PC-3 (cell line): Measurements from ENCODE around the gene MRTFA. TPM values are rescaled to one million over a fixed set of nuclear protein-coding genes. Genes with fewer than 3 reads are reported as not detected.

Experiments
- ATAC-seq: fragments of 200-7000 bp; cut with Tn5 transposase; 2 replicates; pipeline ENCODE4 v1.9.1; 2020; ENCODE audit warnings: mild to moderate bottlenecking, moderate library complexity
- BruUV-seq: library from RNA; stranded (reverse); fragments of 400-500 nt; replicated peaks from 2 replicates; lab custom pipeline; 2021; lab: Mats Ljungman, UMichigan
- CTCF ChIA-PET: fragments of 300-600 bp; sonication (Branson Sonifier 250); formaldehyde crosslinking; loops from one replicate; lab custom pipeline; 2022; ENCODE audit warnings: antibody characterized with exemption; lab: Charles Lee
- POLR2A ChIA-PET: fragments of 300-600 bp; sonication (Branson Sonifier 250); formaldehyde crosslinking; loops from one replicate; lab custom pipeline; 2022; ENCODE audit warnings: antibody characterized with exemption; ENCODE audit not compliant: unreplicated experiment; lab: Charles Lee
- DNase-seq: peaks from one replicate; pipeline ENCODE4 v3.0.0-alpha.2; 2015
- H2AFZ ChIP-seq: fragments of 300-600 bp; sonication (generic); 2 replicates; pipeline ENCODE4 v1.6.0; 2016; ENCODE audit warnings: antibody characterized with exemption, low read length
- H3F3A ChIP-seq: fragments of 300-600 bp; sonication (generic); one replicate; pipeline ENCODE4 v1.6.0; 2017; ENCODE audit warnings: antibody characterized with exemption, low read length, control low read depth, mild to moderate bottlenecking; ENCODE audit not compliant: unreplicated experiment
- H3K27ac ChIP-seq: fragments of 300-600 bp; sonication (generic); 2 replicates; pipeline ENCODE4 v1.5.1; 2016; ENCODE audit warnings: mild to moderate bottlenecking, low read length
- H3K27me3 ChIP-seq: fragments of 300-600 bp; sonication (generic); 2 replicates; pipeline ENCODE4 v1.6.1; 2016; ENCODE audit warnings: low read length, mixed read lengths
- H3K36me3 ChIP-seq: fragments of 300-600 bp; sonication (generic); 2 replicates; pipeline ENCODE4 v1.6.1; 2016; ENCODE audit warnings: low read depth, mixed run types, low read length, mixed read lengths
- H3K4me1 ChIP-seq: fragments of 300-600 bp; sonication (generic); 2 replicates; pipeline ENCODE4 v1.5.1; 2016; ENCODE audit warnings: low read length; ENCODE audit not compliant: insufficient read depth
- H3K4me2 ChIP-seq: fragments of 300-600 bp; sonication (generic); 2 replicates; pipeline ENCODE4 v1.6.0; 2016; ENCODE audit warnings: low read length
- H3K4me3 ChIP-seq: fragments of 300-600 bp; sonication (generic); 2 replicates; pipeline ENCODE4 v1.5.1; 2016; ENCODE audit warnings: mild to moderate bottlenecking, low read length, mixed read lengths
- H3K79me2 ChIP-seq: fragments of 300-600 bp; sonication (generic); 2 replicates; pipeline ENCODE4 v1.6.1; 2017; ENCODE audit warnings: low read length, mixed read lengths
- H3K9ac ChIP-seq: fragments of 300-600 bp; sonication (generic); 2 replicates; pipeline ENCODE4 v1.6.0; 2016; ENCODE audit warnings: mild to moderate bottlenecking, low read length
- H3K9me2 ChIP-seq: fragments of 300-600 bp; sonication (generic); replicated peaks from 2 replicates; pipeline ENCODE4 v1.6.1; 2016; ENCODE audit warnings: mixed run types, low read length, mixed read lengths
- H3K9me3 ChIP-seq: fragments of 300-600 bp; sonication (generic); 2 replicates; pipeline ENCODE4 v1.6.1; 2016; ENCODE audit warnings: low read length, mixed read lengths
- H4K20me1 ChIP-seq: fragments of 300-600 bp; sonication (generic); 2 replicates; pipeline ENCODE4 v1.6.1; 2016; ENCODE audit warnings: low read length, mixed read lengths
- EZH2 ChIP-seq: fragments of 300-600 bp; sonication (generic); IDR thresholded peaks from one replicate; pipeline ENCODE4 v1.6.1; 2017; ENCODE audit warnings: antibody characterized with exemption, mild to moderate bottlenecking, low read length; ENCODE audit not compliant: unreplicated experiment
- EZH2phosphoT487 ChIP-seq: fragments of 300-600 bp; sonication (generic); IDR thresholded peaks from 2 replicates; pipeline ENCODE4 v1.6.1; 2018; ENCODE audit warnings: mild to moderate bottlenecking, antibody characterized with exemption, low read length, borderline replicate concordance
- intact Hi-C: fragments of 100-400 bp; cut with micrococcal nuclease; formaldehyde crosslinking; loops from 2 replicates; pipeline ENCODE4 v1.9.0; 2023
- total RNA-seq: library from RNA; depleted of rRNA; stranded (reverse); fragments of >200 nt; gene quantifications from 2 replicates; pipeline ENCODE4 v1.2.3, GENCODE V29; 2014
- TF ChIP-seq, protein P1 (sequence below): fragments of 300-600 bp; sonication (generic); conservative IDR thresholded peaks from 2 replicates; pipeline ENCODE4 v1.5.1; 2017; ENCODE audit warnings: antibody characterized with exemption, low read depth, mild to moderate bottlenecking, low read length

Gene MRTFA
- total RNA-seq, 1 experiment from 2014 or later: 32.6 TPM

DNA sequence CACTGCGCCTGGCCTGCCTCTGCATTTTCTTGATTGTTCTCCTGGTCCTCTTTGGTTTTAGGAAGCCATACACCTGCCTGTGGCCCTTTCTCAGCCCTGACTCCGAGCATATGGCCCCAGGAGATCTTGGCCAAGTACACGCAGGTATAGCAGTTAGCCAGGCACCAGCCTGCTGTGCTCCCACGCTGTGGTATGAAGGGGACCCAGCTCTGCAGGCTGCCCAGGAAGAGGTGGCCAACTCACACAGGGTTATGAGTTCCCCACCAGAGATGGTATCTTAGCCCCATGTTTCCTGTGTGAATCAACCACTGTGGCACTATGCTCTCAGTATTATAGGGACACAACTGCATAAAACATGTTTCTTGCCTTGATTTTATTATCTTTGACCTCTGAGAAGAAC, 235.0 kb downstream of the MRTFA start:
- no peaks in the 10 kb centered on the region for H3K9me3 ChIP-seq
- H3K4me3 ChIP-seq: no peak overlapping the region
- peaks cover 10% of the 10 kb centered on the region for H3K4me1 ChIP-seq
- no TSS peak for BruUV-seq
- H3K27ac ChIP-seq: no peak overlapping the region
- no peaks in the 10 kb centered on the region for H3F3A ChIP-seq
- no peaks in the 10 kb centered on the region for H3K27me3 ChIP-seq
- no peaks in the 10 kb centered on the region for H4K20me1 ChIP-seq
- CTCF ChIA-PET: no interaction called here
- H3K36me3 ChIP-seq: peaks cover 1% of the 10 kb centered on the region; the same call in 1 of the 2 replicates
- no peak overlapping the region for H3K9ac ChIP-seq
- POLR2A ChIA-PET: no interaction called here
- DNase-seq: no peak
- no peak overlapping the region for H3K4me2 ChIP-seq
- ATAC-seq: no peak
- no peaks in the 10 kb centered on the region for H3K9me2 ChIP-seq
- intact Hi-C loops: no loop called here
- TF ChIP-seq EZH2phosphoT487 (no peak), EZH2 (no peak)
- TF ChIP-seq, protein P1, sequence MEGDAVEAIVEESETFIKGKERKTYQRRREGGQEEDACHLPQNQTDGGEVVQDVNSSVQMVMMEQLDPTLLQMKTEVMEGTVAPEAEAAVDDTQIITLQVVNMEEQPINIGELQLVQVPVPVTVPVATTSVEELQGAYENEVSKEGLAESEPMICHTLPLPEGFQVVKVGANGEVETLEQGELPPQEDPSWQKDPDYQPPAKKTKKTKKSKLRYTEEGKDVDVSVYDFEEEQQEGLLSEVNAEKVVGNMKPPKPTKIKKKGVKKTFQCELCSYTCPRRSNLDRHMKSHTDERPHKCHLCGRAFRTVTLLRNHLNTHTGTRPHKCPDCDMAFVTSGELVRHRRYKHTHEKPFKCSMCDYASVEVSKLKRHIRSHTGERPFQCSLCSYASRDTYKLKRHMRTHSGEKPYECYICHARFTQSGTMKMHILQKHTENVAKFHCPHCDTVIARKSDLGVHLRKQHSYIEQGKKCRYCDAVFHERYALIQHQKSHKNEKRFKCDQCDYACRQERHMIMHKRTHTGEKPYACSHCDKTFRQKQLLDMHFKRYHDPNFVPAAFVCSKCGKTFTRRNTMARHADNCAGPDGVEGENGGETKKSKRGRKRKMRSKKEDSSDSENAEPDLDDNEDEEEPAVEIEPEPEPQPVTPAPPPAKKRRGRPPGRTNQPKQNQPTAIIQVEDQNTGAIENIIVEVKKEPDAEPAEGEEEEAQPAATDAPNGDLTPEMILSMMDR: no peak
- H2AFZ ChIP-seq: no peak overlapping the region
- no peaks in the 10 kb centered on the region for H3K79me2 ChIP-seq

DNA sequence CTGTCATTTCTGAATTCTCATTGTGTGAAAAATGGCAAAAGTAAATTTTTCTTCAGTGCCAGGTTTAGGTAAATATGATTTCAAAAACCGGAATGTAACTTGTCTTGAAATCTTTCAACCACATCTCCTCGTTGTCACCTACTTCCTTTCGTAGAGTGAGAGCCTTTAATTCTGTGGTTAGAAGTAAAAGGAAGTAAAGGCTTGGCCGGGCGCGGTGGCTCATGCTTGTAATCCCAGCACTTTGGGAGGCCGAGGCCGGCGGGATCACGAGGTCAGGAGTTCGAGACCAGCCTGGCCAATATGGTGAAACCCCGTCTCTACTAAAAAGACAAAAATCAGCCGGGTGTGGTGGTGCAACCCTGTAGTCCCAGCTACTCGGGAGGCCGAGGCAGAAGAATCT, 236.4 kb downstream of the MRTFA start:
- DNase-seq: no peak
- no peaks in the 10 kb centered on the region for H3K27me3 ChIP-seq
- no peak overlapping the region for H3K9ac ChIP-seq
- H2AFZ ChIP-seq: no peak overlapping the region
- no TSS peak for BruUV-seq
- no peak overlapping the region for H3K27ac ChIP-seq
- ChIA-PET POLR2A (no interaction called here), CTCF (no interaction called here)
- H3K9me2 ChIP-seq: no peaks in the 10 kb centered on the region
- H3K4me2 ChIP-seq: no peak overlapping the region
- no peak overlapping the region for H3K4me3 ChIP-seq
- ATAC-seq: no peak
- no peaks in the 10 kb centered on the region for H3K9me3 ChIP-seq
- peaks cover 15% of the 10 kb centered on the region for H3K4me1 ChIP-seq
- TF ChIP-seq, protein P1: no peak
- TF ChIP-seq EZH2phosphoT487 (no peak), EZH2 (no peak)
- H3F3A ChIP-seq: no peaks in the 10 kb centered on the region
- no peaks in the 10 kb centered on the region for H3K79me2 ChIP-seq
- intact Hi-C loops: no loop called here
- no peaks in the 10 kb centered on the region for H4K20me1 ChIP-seq
- H3K36me3 ChIP-seq: no peaks in the 10 kb centered on the region

DNA sequence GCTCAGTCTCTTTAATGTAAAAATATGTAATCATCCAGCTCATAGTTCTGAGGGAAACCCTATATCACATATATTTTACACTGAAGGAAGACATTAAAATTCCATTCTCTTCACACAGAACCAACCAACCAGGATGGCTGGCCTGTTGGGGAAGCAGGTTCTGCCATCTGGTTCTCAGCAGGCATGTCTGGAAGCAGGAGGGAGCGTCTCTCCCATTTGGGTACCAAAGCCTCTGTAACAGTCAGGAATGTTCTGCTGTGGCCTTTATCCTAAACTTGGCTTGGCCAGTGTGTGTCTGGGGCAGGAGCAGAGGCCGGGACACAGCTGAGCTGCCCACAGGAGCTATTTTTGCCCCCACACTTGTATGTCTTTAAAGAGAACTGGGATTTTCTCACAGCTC, 236.9 kb downstream of the MRTFA start:
- H3K27ac ChIP-seq: no peak overlapping the region
- BruUV-seq: no TSS peak
- H3K4me1 ChIP-seq: peaks cover 15% of the 10 kb centered on the region
- no peak overlapping the region for H3K9ac ChIP-seq
- H4K20me1 ChIP-seq: no peaks in the 10 kb centered on the region
- H3K9me3 ChIP-seq: no peaks in the 10 kb centered on the region
- H3K79me2 ChIP-seq: no peaks in the 10 kb centered on the region
- no peak overlapping the region for H3K4me2 ChIP-seq
- TF ChIP-seq EZH2 (no peak), EZH2phosphoT487 (no peak)
- TF ChIP-seq, protein P1: no peak
- H3K36me3 ChIP-seq: no peaks in the 10 kb centered on the region
- DNase-seq: no peak
- CTCF ChIA-PET: no interaction called here
- no peak overlapping the region for H2AFZ ChIP-seq
- no peaks in the 10 kb centered on the region for H3K27me3 ChIP-seq
- intact Hi-C loops: no loop called here
- no peaks in the 10 kb centered on the region for H3K9me2 ChIP-seq
- no peak overlapping the region for H3K4me3 ChIP-seq
- POLR2A ChIA-PET: no interaction called here
- no peaks in the 10 kb centered on the region for H3F3A ChIP-seq
- ATAC-seq: no peak
